GM18508 (cell line): ENCODE measurements around the gene CDH11.

ENCODE experiments used
- ATAC-seq: cut with Tn5 transposase; IDR thresholded peaks from one replicate; pipeline ENCODE4 v1.9.1; 2021; ENCODE audit warnings: moderate number of reproducible peaks; ENCODE audit not compliant: insufficient read depth, unreplicated experiment

Gene CDH11

DNA sequence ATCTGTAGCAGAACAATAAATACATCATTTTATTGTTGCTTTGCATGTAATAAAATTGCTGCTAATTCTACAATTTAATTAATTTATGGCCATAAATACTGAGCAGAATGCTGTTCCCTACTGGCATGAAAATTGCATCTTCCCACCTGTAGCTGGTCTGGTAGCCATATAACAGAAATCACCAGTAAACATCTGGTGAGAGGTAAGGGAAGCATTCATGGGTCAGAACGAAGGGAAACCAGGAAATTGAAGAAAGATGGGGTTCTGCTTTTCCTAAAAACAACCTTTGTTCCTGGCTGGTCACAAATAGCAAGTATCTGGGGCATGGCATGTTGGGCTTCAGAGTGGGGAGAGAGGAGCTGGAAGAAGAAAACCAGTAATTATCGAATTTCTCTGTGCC lies 128.4 kb downstream of the CDH11 start:
- ATAC-seq = no peak

DNA sequence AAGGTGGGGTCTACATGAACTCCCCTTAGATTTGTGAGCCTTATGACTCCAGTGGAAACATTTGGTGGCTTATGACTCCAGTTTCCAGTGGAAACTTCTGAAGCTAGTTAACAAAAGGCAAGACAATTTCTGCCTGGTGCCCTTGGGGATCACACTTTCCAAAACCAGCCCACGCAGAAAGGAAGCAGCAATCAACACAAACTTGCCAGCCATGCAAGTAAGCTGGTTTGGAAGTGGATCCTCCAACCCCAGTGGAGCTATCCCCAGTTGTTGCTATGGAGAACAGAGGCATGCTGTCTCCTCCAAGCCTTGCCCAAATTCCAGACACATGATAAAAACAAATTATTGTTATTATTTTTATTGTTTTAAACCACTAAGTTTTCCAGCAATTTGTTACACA lies 130.9 kb downstream of the CDH11 start:
- no peak for ATAC-seq

DNA sequence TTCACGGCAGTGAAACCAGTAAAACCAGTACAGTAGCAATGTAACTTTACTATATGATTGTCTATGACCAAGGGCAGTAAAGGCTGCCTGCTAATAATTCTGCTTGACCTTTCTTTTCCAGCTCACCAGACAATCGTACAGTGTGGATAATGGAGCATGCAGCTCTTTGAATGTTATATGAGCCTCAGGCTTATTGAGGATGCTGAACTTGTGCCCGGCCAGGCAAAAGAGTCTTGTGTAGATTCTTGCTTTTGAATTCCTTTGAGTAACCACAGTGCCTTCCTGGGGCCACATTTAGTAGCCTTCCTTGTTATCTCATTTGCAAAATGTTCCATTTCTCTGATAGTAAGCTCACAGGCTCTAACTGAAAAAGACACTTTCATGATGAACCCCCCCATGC lies 131.8 kb downstream of the CDH11 start:
- ATAC-seq = no peak

DNA sequence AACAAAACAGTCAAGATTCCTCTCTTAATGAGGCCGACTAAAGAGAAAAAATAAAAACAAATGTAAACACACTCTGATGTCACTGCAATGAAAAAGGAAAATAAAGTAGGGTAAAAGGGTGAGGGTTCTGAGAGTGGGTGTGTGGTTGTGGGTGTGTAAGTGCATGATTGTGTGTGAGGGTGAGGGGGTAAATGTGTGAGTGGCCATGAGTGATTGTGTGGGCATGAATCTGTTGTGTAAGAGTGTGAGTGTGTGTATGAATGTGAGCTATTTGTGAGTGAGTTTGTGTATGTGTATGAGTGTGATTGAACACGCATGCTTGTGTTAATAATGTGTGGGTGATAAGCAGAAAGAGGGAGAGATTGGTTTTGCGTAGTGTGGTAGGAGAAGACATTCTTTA lies 132.8 kb downstream of the CDH11 start:
- ATAC-seq = no peak

DNA sequence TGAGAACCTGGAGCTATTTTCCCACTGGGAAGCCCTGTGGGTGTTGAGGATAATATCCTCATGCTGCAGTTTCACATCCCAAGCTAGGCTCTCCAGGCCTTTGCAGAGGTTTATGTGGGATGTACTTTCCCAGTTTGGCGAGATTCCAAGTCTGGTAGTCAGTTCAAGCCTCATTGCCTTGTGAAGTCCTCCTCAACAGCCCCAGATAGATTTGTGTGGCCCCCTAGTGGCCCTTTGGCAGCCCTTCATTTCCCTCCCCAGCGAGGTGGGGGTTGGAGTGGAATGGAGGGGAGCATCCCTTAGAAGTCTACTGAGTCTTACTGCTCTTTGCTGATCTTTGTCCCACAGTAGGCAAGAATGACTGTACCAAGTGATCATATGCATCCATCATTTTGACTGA lies 137.9 kb downstream of the CDH11 start:
- no peak for ATAC-seq

DNA sequence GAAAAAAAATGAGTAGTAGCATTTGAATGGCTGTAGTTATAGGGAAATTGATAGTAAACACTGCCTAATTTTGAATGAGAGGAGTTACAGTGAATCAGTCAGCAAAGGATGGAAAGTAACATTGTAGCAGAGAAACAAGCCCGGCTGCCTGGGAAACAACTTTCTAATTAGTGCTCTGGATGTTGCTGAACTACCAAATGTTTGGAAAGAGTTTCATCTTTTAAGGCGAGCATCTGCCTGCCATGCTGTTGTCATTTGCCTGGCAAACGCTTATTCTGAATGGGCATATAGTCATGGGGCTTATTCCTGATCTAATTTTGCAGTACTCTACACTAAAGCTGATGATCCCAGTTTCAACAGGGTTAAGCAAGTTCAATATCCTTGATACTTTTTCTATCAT lies 138.6 kb downstream of the CDH11 start:
- no peak for ATAC-seq

DNA sequence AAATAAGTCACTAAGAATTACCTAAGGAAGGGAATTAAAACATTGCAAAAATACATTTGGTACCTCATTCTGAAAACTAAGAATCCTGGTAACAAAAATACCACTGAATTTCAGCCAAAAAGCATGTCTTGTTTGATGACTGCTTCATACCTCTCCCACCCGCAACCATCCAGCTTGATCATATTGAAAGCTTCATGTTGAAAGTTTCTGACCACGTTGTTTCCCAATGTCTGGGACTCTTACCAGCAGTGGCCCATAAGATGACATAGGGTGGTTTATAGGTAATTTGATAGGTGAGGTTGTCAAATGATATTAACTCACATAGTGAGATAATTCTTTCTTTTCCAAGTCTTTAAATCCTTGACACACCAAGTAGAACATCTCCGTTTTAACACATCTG lies 139.3 kb downstream of the CDH11 start:
- no peak for ATAC-seq

DNA sequence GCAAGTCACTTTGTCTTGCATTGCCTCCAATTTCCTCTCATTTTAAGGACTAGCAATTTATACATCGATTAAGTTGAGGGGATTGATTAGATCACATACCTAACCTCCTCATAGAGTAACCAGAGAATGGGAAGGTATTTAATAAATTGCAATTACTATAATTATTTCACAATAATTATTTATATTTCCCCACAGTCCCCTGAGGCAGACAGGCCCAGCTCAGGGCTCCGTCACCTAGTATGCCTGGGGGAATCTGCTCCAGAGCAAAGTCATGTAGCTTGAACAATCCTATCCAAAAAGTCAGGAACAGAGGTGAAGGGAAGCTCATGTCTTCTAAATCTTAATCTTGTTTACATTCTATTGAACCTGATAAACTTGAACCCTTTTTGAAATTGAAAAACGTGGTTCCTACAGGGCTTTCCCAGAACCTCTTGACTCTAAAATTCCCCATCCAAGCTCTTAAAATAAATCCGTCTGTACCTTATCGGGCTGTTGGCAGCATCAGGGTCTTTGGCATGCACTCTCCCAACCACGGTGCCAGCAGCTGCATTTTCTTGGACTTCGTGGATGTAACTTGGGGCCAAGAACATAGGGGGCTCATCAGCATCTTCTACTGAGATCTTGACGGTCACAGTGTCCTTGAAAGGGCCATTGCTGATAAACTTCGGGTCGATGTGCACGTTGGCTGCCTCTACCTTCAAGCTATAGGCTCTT lies 140.1 kb downstream of the CDH11 start:
- no peak for ATAC-seq

DNA sequence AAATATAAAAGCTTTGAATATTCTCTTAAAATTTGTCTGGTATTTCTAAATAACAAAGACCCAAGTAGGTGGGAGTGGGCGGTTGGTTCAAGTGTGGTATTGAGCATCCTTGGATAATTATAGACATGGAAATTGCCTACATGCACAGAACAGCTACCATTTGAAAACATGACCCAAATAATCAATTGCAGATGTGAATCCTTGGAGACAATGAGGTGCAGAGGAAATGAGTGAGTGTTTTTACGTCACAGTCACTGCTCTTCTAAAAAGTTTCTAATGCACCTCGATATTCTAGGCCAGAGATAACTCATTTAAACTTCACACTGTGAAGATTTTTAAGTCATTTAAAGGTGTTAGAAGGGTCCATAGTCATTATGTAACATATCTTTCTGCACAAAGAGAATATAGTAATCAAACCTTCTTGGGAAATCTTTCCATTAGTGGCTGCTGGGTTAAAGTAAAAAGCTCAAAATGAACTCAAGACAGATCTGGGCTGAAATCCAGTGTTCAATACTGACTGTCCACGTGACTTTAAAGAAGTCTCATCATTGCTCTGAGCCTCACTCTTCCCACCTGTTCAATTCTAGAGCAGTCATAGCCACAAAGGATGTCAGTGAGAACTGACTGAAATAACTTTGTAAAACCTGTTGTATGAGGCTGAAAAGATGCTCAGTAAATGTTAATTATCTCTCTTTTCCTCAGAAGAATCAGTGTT lies 144.5 kb downstream of the CDH11 start:
- no peak for ATAC-seq

DNA sequence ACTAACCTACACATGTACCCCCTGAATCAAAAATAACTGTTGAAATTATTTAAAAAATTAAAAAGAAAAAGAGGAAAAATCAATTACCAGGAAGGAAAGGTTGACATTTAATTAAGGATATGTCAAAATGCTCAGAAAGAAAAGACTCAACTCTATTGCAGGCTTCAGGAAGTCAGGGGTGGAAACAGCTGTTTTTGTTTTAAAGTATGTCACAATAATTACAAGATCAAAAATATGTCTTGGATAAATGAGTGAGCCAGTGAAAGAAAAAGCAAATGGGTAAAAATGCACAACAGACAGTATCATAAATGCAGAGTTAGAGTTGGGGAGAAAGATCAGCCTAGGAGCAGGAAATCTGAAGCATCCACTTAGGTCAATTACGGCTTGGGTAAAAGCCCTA lies 146.0 kb downstream of the CDH11 start:
- no peak for ATAC-seq

DNA sequence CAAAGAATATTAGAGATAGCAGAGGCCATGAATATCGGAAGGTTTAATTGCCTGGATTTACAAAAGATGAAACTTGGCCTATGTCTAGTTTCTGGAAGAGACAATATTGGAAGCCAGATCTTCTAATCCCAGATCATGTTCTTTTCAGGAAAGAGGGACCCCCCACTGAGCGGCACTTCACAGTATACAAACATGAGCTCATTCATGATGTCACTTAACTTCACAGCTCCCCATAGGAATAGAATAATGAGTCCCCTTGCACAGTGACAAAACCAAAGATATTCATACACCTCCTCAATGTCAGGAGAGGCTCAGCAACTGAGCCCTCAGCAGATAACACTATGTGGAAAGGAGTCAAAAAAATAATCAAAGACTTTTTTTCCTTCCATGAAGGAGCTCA lies 147.5 kb downstream of the CDH11 start:
- no peak for ATAC-seq

DNA sequence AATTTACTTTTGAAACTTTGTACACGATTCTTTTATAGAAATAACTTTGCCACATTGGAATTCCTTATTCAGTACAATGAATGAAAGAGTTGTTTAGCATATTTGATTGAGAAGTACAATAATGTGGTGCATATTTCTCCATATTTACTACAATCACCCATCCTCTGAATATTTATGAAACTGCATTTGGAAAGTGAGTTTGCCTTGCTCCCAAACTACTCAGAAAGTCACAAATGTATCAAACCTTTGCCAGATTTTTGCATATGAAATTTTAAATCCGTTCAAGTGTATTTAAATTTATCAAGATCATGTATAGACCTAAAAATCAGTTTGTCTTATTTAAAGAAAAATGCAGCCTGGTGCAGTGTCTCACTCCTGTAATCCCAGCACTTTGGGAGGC lies 148.7 kb downstream of the CDH11 start:
- no peak for ATAC-seq

DNA sequence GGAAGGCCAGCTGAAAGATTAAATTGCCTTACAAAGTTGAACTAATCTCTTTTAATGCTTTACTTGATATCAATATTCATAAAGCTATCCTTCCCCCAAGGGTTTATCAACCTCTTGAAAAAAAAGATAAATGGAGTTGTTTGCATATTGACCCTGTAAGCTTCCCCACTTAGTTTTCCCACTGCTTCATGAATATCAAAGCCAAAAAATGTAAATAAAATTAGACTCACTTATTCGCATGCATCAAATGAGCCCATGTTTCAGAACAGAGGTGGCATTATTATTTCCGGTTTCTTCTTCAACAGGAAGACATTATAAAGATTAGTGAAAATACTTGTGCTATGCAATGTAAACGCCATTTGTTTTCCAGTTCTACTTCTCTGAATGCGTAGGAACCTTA lies 150.7 kb downstream of the CDH11 start:
- no peak for ATAC-seq

DNA sequence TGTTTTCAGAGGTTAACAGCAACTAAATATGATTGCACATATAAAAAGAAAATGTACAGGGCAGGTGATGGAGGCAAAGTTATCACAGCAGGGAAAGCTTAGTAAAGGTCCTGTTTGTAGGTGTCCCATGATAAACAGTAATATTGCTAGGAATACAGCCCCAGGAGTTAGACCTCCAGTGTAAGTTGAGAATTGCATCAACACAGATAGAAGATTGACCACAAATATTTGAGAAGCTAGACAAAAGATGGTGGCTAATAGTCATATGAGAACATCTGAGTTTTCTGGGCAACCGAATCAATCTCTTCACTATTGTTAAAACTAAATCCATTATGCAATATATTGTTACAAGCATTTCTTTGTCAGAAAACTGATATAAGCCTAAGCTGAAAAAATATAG lies 152.6 kb downstream of the CDH11 start:
- no peak for ATAC-seq

DNA sequence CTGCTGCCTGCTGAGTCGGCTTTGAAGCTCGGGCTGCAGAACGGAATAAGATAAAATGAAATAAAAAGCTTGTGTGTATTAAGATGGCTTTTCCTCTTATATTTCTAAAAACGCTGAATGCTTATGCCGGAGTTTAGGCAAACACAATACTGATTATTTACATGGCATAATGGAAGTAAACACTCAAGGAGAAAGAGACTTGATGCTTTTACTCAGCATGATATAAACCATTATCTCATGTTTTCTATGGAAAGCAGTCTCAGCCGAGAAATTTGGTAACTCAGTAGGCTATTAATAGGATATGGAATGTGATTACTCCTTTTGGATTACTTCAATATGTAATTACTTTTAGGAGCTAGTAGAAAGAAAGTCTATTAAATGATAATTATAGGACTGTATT lies 153.3 kb downstream of the CDH11 start:
- no peak for ATAC-seq

DNA sequence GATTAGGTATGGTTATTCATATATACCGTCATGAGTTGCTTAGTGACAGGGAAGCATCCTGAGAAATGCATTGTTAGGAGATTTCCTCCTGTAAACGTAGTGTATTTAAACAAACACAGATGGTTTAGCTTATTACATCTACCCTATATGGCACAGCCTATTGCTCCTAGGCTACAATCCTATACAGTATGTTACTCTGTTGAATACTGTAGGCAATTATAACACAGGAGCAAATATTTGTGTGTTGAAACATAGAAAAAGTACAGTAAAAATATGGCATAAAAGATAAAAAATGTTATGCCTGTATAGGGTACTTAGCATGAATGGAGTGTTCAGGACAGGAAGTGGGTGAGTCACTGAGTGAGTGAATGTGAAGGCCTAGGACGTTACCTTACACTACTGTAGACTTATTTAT lies 157.7 kb downstream of the CDH11 start:
- ATAC-seq = no peak

DNA sequence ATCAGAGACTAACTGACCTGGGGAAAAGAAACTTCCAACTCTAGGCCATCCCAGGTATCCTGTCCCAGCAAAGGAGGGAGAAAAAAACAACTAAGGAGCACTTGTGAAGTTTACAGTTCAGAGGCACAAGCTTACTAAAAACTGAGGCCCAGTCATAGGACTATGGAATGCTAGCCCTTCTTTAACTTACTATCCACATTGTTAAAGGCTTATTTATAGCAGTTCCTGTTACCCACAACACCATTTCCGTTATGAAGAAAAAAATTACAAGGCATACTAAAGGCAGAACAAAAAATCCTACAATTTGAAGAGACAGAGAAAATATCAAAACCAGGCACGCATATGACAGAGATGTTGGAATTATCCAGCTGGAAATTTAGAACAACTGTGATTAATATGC lies 159.1 kb downstream of the CDH11 start:
- ATAC-seq = no peak

DNA sequence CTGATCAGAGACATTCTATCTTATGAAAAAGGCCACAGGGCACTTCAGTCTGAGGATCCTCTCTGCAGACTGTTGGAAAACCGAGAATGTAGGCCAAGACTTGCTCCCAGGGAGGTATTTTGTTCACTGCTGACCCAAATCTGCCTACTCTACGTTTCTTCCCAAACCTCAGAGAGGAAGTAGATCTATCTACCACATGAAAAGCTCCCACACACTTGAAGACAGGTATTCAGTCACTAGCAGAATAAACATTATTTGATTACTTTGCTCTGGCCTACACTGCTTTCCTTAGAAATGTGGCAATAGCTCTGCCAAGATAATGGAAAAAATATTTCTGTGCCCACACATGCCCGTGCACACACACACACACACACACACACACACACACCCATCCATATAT lies 164.6 kb downstream of the CDH11 start:
- no peak for ATAC-seq

DNA sequence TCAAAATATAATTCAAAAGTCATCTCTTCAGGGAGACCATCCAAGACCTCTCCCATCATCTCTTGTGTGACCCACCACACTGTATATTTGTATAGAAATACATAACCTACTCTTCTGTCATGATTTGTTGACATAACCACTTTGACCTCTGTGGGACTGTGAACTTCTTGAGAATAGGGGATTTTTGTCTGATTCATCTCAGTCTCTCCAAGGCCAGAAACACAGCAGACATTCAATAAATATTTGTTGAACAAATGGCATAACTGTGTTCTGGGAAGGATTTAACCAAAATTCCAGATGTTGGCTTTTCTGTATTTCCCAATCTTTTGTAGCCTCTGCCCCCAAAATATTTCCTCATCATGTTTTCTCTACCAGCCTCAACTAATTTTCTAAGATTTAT lies 169.7 kb downstream of the CDH11 start:
- no peak for ATAC-seq

DNA sequence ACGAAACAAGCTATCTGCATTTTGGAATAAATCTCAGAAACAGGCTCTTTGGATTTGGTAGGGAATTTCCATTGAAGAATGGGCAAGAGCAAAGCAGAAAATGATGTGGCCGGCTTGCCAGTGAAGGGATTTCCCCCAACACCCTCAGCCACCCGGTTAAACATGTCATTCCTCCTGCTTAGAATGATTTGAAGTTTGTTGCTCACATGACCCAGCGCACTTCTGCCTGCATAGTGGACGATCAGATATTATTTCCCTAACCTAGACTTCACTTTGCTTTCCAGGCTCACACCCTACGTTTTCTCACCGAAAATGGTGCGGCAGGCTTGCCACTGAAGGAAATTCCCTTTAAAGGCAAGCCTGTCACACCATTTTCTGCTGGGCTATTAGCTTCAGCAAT lies 170.7 kb downstream of the CDH11 start:
- ATAC-seq = no peak

DNA sequence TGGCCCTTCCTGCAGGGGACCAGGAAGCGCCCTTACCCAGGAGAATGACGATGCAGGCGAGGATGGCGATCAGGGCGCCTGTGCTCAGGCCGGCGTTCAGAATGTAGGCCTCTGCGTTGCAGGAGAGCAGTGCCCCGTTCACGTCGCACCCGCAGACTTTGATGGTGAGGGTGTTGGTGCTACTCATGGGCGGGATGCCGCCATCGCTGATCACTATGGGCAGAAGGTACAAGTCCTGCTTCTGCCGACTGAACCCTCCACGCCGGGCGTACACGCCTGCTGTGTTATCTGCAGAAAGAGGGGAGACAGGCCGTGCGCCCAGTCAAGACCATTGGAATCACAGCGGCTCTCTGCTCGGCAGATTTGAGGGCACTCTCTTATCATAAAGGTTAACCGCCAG lies 171.1 kb downstream of the CDH11 start:
- no peak for ATAC-seq

DNA sequence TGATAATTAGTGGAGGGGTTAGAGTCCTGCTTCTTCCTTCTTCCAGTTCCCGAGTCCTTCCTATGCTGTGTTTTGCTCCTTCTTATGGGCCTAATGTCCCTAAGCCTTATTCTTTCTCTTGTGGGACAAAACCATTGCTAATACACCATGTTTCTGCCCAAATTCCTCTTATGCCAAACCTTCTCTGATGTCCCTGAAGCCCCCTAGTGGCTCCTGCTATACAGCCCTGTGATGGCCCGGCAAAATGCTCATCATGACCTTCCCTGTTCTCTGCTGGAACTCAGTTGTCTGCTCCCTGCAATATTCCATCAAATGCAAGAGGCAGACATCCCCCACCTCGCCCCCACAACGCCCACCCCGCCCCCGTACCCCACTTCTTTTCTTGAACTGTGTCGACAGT lies 171.6 kb downstream of the CDH11 start:
- no peak for ATAC-seq
